ENCODE results near the gene OPRL1. TPM values are rescaled to one million over a fixed set of nuclear protein-coding genes. Genes with fewer than 3 reads are reported as not detected.
"Not testable (repeated sequence)": the region's sequence is repeated elsewhere in the genome, so short reads cannot be mapped to it uniquely, and the experiment has no call there.

OPRL1 gene
- total RNA-seq, 2 experiments from 2014 or later = 1.8 to 2.6 TPM

DNA sequence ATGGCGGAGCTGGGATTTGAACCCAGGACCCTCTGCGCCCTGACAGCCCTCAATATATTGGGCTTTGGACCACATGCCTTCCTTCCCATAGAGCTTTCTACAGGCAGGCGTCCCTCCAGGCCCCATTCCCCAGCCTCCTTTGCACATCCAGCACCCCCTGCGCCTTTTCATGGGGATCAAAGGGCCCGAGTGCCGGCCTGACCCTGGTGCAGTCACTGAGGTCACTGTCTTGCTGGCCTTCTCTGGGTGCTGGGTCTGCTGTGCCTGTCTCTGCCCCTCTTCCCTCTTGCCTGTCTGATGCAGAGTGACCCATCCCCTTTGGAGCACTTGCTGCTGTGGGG, 1.7 kb downstream of the OPRL1 start:
- peaks cover 29% of the 10 kb centered on the region for H3K4me1 Mint-ChIP-seq
- peaks cover under 1% of the 10 kb centered on the region for H3K9me3 Mint-ChIP-seq
- H3K4me3 Mint-ChIP-seq = peak overlapping the region; percentile 5

DNA sequence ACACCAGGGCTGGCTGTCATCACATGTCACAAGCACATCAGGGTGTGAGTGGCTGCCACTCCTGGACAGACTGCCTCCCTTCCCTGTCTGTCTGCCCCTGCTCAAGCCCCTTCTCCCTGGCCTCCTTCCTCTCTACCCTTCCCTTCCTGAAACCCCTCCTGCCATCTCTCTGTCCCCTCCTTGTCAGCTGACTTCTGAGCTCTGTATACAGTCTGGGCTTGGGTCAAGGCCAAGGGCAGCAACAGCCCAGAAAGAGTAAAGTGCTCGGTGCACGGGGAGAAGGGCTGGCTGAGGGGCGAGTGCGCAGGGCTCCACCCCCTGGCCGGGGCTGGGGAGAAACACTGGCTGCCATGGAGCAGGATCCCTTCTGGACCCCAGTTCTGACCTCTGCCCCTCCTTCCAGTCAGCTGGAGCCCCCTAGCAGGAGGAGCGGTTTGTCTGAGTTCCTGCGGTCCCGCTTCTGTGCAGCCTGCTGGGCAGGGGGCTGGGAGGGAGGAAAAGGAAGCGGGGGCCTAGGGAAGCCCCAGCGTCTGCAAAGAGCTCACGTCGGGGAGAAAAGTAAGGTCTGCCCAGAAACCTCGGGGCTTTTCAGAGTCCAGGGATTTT, 2.3 kb downstream of the OPRL1 start:
- peaks cover 28% of the 10 kb centered on the region for H3K4me1 Mint-ChIP-seq

More for the DNA sequence above, 1.7 kb downstream of the OPRL1 start:
- no peak for ATAC-seq (ENCODE audit: low read depth)
- H3K27me3 Mint-ChIP-seq = peaks cover 25% of the 10 kb centered on the region
- POLR2A ChIA-PET = interaction anchor here (1.0 to 1.2 kb wide), 2 partner anchors 41 to 561 kb away, joined by 3 to 4 read pairs; no protein-coding TSS in a partner anchor
- peak overlapping the region; percentile 9 for H3K27ac Mint-ChIP-seq
- peaks cover 5% of the 10 kb centered on the region for H3K36me3 Mint-ChIP-seq
- DNase-seq = no peak

DNA sequence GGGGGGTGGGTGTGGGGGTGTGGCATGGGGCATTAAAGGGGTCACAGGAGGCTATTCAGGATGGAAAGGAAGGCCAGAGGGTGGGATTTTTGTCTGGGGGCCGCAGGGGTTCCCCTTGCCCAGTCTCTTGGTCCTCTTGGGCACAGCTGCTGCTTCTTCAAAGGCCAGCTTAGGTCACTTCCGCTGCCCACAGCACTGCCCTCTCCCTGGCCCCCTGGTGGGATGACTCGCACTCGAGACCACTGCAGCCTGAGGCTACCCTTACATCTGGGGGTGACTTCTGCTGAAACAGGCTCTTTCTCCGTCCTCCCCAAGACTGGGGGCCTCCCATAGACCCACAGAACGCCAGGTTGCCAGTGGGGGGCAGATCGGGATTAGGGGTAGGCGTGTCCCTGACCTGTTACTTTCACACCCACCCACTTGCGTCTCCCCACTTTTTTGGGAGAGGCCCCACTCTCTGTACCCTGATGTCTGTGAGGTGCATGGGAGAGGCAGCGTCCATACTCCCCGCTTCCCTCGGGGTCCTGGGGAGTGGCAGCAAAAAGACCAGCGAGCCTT, 3.0 kb downstream of the OPRL1 start:
- peaks cover 3% of the 10 kb centered on the region for H3K36me3 Mint-ChIP-seq
- peak overlapping the region; percentile 54 for H3K27ac Mint-ChIP-seq
- H3K9me3 Mint-ChIP-seq = peaks cover 4% of the 10 kb centered on the region
- peak overlapping the region; percentile 82 for H3K4me3 Mint-ChIP-seq
- peak; percentile 49 for DNase-seq
- peaks cover 28% of the 10 kb centered on the region for H3K27me3 Mint-ChIP-seq
- no peak for ATAC-seq (ENCODE audit: low read depth)
- POLR2A ChIA-PET = interaction anchor here (1.0 to 2.1 kb wide), 4 partner anchors 11 to 562 kb away, joined by 3 to 13 read pairs (median 4); partner anchors contain the start of genes DNAJC5 and PPDPF
- H3K4me1 Mint-ChIP-seq = peaks cover 28% of the 10 kb centered on the region

More for the DNA sequence above, 2.3 kb downstream of the OPRL1 start:
- DNase-seq = peak; percentile 48
- no peak for ATAC-seq (ENCODE audit: low read depth)
- H3K9me3 Mint-ChIP-seq = peaks cover 2% of the 10 kb centered on the region
- POLR2A ChIA-PET = interaction anchor here (1.0 to 1.2 kb wide), 3 partner anchors 42 to 561 kb away, joined by 3 to 4 read pairs (median 3); partner anchors contain the start of gene DNAJC5
- peaks cover 5% of the 10 kb centered on the region for H3K36me3 Mint-ChIP-seq
- H3K4me3 Mint-ChIP-seq = peak overlapping the region; percentile 82
- H3K27me3 Mint-ChIP-seq = peaks cover 28% of the 10 kb centered on the region
- H3K27ac Mint-ChIP-seq = peak overlapping the region; percentile 9

DNA sequence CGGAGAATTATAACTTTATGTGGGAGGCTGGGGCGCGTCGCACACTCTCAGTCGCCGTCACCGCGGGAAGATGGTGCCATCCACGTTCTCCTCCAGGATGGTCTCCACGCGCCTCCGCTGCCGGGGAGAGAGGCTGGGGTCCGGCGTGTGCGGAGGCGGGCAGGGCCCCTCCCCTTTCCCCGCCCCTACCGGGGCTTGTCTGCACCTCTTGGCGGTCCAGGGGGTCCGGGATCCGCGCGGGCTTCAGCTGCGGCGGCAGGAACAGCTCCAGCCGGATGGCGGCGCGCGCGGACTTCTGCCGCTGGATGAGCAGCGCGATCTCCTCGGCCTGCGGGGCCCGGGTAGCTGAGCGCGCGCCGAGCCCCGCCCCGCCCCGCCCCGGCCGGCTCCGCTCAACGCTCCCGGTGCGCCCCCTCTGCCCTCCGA, 3.5 kb downstream of the OPRL1 start:
- POLR2A ChIA-PET = interaction anchor here (1.0 to 2.1 kb wide), 4 partner anchors 11 to 562 kb away, joined by 3 to 13 read pairs (median 4); partner anchors contain the start of genes DNAJC5 and PPDPF
- ATAC-seq (ENCODE audit: low read depth) (peak; percentile 35), DNase-seq (peak; percentile 82)
- peaks cover 4% of the 10 kb centered on the region for H3K9me3 Mint-ChIP-seq
- H3K27ac Mint-ChIP-seq = peak overlapping the region; percentile 54
- peak overlapping the region; percentile 82 for H3K4me3 Mint-ChIP-seq
- peaks cover 28% of the 10 kb centered on the region for H3K4me1 Mint-ChIP-seq
- H3K27me3 Mint-ChIP-seq = peaks cover 28% of the 10 kb centered on the region
- H3K36me3 Mint-ChIP-seq = peaks cover 2% of the 10 kb centered on the region

DNA sequence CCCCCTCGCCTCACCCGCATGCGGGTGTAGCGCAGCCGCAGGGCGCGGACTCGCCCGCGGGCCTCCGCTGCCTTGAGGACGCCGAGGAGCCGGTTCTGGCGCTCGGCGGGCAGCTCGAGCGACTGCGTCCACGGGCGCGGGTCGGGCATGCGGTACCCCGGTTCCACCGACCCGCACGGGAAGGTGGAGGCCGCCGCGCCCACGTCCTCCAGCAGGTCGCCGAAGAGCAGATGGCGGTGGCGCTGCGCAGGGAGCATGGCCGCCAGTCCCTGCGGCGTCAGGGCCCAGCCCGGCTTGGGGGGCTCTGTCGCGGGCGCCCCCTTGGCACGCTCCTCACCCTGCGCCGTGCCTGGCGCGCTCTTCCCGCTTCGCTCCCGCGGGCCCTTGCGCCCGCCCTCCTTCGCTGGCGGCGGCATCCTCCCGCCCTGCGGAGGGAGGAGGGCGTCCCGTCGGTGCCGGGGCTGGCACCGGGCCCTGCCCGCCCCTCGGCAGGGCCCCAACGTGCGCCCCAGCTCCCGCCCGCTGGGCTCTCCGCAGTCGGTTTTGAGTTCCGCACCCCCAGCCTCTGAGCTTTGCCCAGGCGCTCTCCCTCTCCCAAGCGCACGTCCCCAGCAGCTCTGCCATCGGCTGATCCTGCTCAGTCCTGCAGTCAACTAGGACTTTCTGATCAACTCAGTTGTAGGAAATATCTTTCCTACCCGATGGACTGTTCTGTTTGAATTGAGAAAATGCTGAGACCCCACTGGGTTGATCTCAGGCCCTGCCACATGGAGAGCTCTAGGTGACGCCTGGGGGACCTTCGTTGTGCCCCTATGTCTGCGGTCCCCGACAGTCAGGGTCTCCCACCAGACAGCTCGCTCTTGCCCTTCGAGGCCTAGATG, 4.2 kb downstream of the OPRL1 start, which contains the start of gene LKAAEAR1:
Gene LKAAEAR1, minus strand, starts transcription at position 595 of the 881 bp plus-strand sequence. Its CDS starts 179 bp downstream, at position 416.
- DNase-seq (no peak), ATAC-seq (ENCODE audit: low read depth) (no peak)
- Mint-ChIP-seq H3K27ac (peak within 1 kb of the TSS; percentile 66), H3K27me3 (peaks cover 28% of the 10 kb centered on the region), H3K9me3 (peaks cover 4% of the 10 kb centered on the region), H3K4me1 (peaks cover 28% of the 10 kb centered on the region), H3K4me3 (peak within 1 kb of the TSS; percentile 85), H3K36me3 (peaks cover 1% of the 10 kb centered on the region)
- POLR2A ChIA-PET = interaction anchor here (1.0 to 2.1 kb wide), 3 partner anchors 12 to 563 kb away, joined by 3 to 13 read pairs (median 5); partner anchors contain the start of gene PPDPF

DNA sequence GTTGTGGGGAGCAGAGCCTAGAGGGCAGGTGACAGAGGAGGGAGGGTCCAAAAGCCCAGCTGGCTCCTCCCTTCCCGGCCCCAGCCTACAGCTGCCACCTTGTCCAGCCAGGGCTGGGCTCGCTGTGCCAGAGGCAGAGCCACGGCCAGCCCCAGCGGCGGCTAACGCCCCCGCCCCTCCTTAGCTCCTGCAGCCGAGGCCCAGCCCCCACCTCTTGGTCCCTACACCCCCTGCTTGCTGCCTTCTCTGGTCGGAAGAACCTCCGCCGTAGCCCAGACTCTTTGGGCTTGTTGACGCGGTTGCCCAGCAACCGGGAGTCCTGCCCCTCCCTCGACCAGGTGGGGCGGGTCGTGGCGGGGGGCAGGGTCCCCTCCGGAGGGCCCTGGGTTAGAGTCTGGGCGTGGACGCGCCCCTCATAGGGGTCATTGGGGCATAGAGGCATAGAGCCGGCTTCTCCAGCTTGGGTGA, 4.8 kb downstream of the OPRL1 start:
- Mint-ChIP-seq H3K27ac (no peak overlapping the region), H3K4me1 (peaks cover 28% of the 10 kb centered on the region), H3K36me3 (no peaks in the 10 kb centered on the region), H3K4me3 (peak overlapping the region; percentile 85), H3K27me3 (peaks cover 28% of the 10 kb centered on the region), H3K9me3 (peaks cover 4% of the 10 kb centered on the region)
- ATAC-seq (ENCODE audit: low read depth) (no peak), DNase-seq (no peak)
- POLR2A ChIA-PET = interaction anchor here (1.9 to 2.1 kb wide), 2 partner anchors 13 to 36 kb away, joined by 5 to 13 read pairs; no protein-coding TSS in a partner anchor

DNA sequence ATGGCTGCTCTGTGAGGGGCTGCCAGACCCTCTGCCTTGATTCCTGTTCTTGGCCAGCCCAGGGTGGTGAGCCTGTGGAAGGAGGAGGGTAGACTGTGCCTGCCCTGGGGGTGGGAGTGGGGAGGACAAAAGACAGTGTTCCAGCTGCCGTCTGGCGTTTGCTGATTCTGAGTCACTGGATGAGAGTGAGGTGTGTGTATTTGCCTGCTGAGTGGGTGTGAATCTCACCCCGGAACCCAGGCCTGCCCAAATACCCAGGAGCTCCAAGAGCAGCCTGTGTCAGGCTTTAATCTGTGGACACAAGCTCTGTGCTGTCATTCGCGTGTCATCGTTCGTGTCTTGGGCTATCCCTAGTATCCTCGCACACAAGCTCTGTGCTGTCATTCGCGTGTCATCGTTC, 6.9 kb downstream of the OPRL1 start:
- POLR2A ChIA-PET = no interaction called here
- H3K4me3 Mint-ChIP-seq = no peak overlapping the region
- no peak for DNase-seq
- no peaks in the 10 kb centered on the region for H3K36me3 Mint-ChIP-seq
- no peak overlapping the region for H3K27ac Mint-ChIP-seq
- no peak for ATAC-seq (ENCODE audit: low read depth)
- H3K4me1 Mint-ChIP-seq = peaks cover 17% of the 10 kb centered on the region
- H3K9me3 Mint-ChIP-seq = peaks cover 4% of the 10 kb centered on the region
- H3K27me3 Mint-ChIP-seq = peaks cover 28% of the 10 kb centered on the region

DNA sequence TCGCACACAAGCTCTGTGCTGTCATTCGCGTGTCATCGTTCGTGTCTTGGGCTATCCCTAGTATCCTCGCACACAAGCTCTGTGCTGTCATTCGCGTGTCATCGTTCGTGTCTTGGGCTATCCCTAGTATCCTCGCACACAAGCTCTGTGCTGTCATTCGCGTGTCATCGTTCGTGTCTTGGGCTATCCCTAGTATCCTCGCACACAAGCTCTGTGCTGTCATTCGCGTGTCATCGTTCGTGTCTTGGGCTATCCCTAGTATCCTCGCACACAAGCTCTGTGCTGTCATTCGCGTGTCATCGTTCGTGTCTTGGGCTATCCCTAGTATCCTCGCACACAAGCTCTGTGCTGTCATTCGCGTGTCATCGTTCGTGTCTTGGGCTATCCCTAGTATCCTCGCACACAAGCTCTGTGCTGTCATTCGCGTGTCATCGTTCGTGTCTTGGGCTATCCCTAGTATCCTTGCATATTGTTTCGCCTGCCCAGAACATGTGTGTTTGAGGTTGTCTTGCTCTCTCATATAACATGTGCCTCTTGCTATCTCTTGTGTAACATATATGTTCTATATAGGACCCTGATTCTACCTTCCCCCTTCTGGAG, 7.4 kb downstream of the OPRL1 start:
- H3K36me3 Mint-ChIP-seq; ATAC-seq (ENCODE audit: low read depth); H3K4me3 Mint-ChIP-seq; DNase-seq; H3K27ac Mint-ChIP-seq; POLR2A ChIA-PET; H3K9me3 Mint-ChIP-seq: not testable (repeated sequence)
- Mint-ChIP-seq H3K4me1 (peaks cover 15% of the 10 kb centered on the region), H3K27me3 (peaks cover 28% of the 10 kb centered on the region)

DNA sequence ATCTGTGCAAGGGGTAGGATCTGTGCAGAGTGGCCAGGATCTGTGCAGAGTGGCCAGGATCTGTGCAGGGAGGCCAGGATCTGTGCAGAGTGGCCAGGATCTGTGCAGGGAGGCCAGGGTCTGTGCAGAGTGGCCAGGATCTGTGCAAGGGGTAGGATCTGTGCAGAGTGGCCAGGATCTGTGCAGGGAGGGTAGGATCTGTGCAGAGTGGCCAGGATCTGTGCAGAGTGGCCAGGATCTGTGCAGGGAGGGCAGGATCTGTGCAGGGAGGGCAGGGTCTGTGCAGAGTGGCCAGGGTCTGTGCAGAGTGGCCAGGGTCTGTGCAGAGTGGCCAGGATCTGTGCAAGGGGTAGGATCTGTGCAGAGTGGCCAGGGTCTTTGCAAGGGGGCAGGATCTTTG, 8.7 kb downstream of the OPRL1 start:
- H3K27ac Mint-ChIP-seq; POLR2A ChIA-PET; DNase-seq; H3K4me1 Mint-ChIP-seq; ATAC-seq (ENCODE audit: low read depth); H3K4me3 Mint-ChIP-seq; H3K9me3 Mint-ChIP-seq; H3K36me3 Mint-ChIP-seq: not testable (repeated sequence)
- peaks cover 22% of the 10 kb centered on the region for H3K27me3 Mint-ChIP-seq

DNA sequence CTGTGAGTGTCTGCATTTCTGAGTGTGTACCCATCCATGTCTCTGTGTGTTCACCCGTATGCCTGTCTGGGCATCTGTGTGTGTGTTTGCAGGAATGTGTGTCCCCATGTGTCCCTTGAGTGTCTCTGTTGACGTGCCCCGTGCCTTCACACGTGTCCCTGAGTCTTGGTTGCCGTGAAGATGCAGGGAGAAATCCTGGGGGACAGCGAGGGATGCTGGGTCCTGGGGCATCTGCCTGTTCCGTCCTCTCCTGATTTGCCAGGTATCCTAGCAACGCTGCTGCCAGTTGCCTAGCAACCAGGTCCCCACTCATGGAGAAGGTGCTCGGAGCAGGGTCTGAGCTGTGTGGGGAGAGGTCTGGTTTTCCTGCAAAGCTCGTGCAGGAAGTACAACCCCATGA, 10.3 kb downstream of the OPRL1 start:
- DNase-seq (no peak), ATAC-seq (ENCODE audit: low read depth) (no peak)
- Mint-ChIP-seq H3K9me3 (peaks cover 4% of the 10 kb centered on the region), H3K4me1 (peaks cover 1% of the 10 kb centered on the region), H3K36me3 (no peaks in the 10 kb centered on the region), H3K27me3 (peaks cover 13% of the 10 kb centered on the region), H3K4me3 (no peak overlapping the region), H3K27ac (no peak overlapping the region)
- POLR2A ChIA-PET = no interaction called here

DNA sequence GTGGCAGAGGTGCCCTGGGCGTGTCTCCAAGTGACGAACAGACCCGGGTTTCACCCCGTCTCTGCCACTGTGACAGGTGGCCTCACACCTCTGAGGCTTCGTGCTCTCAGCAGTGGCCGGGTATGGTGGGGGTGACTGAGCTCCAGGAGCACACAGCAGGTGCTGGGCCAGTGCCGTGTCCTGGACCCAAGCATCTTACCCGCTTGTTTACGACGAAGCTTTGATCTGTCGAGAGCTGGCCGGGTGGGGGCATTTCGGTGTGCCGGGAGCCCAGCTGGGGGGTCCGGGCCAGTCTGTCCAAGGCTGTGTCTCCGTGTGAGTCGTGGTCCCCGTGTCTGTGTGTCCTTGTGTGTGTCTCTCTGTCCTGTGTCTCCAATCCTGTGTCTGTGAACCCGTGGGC, 11.5 kb downstream of the OPRL1 start:
- Mint-ChIP-seq H3K27me3 (peaks cover 4% of the 10 kb centered on the region), H3K36me3 (no peaks in the 10 kb centered on the region), H3K4me1 (peaks cover 1% of the 10 kb centered on the region), H3K9me3 (peaks cover 4% of the 10 kb centered on the region), H3K27ac (peak overlapping the region; percentile 40), H3K4me3 (no peak overlapping the region)
- POLR2A ChIA-PET = no interaction called here
- no peak for DNase-seq
- ATAC-seq (ENCODE audit: low read depth) = no peak

DNA sequence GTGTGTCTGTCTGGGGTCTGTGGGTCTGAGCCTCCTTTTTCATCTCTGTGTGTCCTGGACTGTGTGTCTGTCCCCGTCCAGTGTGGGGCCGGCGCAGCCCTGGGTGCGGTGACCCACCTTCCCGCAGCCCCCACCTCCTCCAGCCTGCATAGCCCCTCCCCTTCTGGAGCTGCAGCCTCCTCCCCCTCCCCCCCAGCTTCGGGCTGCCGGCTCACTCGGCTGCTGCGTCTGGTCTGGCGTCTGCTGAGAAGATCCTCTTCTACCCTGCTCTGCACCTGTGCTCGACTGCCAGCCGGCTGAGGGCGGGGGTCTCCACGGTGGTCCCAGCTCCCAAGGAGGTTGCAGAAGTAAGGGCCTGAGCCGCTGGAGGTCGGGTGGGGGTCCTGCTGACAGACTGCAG, 11.9 kb downstream of the OPRL1 start:
- DNase-seq (no peak), ATAC-seq (ENCODE audit: low read depth) (no peak)
- H3K27ac Mint-ChIP-seq = peak overlapping the region; percentile 40
- peaks cover 1% of the 10 kb centered on the region for H3K4me1 Mint-ChIP-seq
- no peak overlapping the region for H3K4me3 Mint-ChIP-seq
- H3K27me3 Mint-ChIP-seq = peaks cover 1% of the 10 kb centered on the region
- peaks cover 2% of the 10 kb centered on the region for H3K9me3 Mint-ChIP-seq
- POLR2A ChIA-PET = no interaction called here
- peaks cover 2% of the 10 kb centered on the region for H3K36me3 Mint-ChIP-seq

Measured in activated naive CD8-positive, alpha-beta T cell treated with anti-CD3 and anti-CD28 coated beads, Interleukin-2, amount 10 ng/mL, durations not matched to agents 7 days and 5 days (primary cell).